Measurements from ENCODE around the gene RPH3AL.

DNA sequence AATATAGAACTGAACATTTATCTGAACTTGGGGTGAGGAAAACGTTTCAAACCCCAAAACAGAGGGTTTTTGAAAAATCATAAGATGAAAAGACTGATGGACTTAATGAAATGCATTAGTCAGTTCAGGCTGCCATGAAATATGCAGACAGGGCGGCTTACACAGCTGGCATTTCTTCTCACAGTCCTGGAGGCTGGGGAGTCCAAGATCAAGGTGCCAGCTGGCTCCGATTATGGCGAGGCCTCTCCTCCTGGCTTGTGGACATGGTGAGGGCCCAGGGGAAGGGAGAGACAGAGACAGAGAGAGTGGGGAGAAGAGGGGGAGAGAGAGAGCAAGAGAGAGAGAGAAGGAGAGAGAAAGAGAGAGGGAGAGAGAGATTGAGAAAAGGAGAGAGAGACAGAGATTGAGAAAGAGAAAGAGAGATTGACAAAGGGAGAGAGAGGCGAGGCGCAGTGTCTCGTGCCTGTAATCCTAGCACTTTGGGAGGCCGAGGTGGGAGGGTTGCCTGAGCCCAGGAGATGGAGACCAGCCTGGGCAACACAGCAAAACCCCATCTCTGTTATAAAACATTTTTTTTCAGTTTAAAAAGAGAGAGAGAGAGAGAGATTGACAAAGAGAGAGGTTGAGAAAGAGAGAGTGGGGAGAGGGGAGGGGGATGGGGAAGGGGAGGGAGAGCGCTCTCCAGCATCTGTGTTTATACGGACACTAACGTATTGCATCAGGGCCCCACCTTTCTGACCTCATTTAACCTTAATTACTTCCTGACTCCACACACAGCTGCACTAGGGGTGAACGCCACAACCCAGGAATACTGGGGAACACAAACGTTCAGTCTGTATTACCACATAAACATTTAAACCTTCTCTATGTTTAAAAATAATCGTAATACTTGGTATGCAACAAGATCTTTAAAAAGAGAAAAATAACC, 24.6 kb upstream of the RPH3AL start:
- no peak for TF ChIP-seq POLR2A (IDR thresholded peaks at IDR 0.05)
- TF ChIP-seq, protein P1, sequence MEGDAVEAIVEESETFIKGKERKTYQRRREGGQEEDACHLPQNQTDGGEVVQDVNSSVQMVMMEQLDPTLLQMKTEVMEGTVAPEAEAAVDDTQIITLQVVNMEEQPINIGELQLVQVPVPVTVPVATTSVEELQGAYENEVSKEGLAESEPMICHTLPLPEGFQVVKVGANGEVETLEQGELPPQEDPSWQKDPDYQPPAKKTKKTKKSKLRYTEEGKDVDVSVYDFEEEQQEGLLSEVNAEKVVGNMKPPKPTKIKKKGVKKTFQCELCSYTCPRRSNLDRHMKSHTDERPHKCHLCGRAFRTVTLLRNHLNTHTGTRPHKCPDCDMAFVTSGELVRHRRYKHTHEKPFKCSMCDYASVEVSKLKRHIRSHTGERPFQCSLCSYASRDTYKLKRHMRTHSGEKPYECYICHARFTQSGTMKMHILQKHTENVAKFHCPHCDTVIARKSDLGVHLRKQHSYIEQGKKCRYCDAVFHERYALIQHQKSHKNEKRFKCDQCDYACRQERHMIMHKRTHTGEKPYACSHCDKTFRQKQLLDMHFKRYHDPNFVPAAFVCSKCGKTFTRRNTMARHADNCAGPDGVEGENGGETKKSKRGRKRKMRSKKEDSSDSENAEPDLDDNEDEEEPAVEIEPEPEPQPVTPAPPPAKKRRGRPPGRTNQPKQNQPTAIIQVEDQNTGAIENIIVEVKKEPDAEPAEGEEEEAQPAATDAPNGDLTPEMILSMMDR (IDR thresholded peaks at IDR 0.05): no peak
- TF ChIP-seq EP300 (IDR thresholded peaks at IDR 0.05): no peak

Measured in ovary (tissue), 3 donors.